ENCODE measurements around the gene LLGL1. TPM values are rescaled to one million over a fixed set of nuclear protein-coding genes. Genes with fewer than 3 reads are reported as not detected.

Gene LLGL1
- polyA plus RNA-seq, 1 donor from 2014 or later: 52.2 TPM

DNA sequence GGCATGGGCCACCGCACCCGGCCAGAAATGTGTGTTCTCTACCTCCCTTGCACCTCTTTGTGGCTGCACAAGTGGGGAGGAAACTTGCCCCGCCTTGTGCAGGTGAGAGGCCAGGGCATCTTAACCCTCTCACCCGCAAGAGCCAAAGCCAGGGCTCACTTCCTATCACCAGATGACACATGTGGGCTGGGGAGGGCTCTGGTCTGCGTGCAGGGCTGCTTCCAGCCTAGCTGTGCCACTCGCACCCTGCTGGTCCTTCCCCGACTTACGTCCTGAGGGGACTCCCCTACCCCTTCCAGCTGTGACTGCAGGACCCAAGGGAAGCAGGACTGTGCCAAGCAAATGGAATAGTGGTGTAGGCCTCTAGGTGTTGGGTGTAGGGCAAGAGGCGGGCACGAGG, 41.9 kb downstream of the LLGL1 start:
- Histone ChIP-seq H3K36me3 (ENCODE audit: insufficient read depth, low read length) (no peaks in the 10 kb centered on the region), H3K9ac (ENCODE audit: low read length) (no peak overlapping the region), H4K20me1 (ENCODE audit: insufficient read depth) (no peaks in the 10 kb centered on the region), H2AFZ (ENCODE audit: low read depth, low read length) (no peak overlapping the region), H3K27ac (ENCODE audit: low read length) (no peak overlapping the region), H3F3A (ENCODE audit: insufficient read depth, low read length, poor library complexity, severe bottlenecking) (no peaks in the 10 kb centered on the region), H3K9me3 (ENCODE audit: low read length) (no peaks in the 10 kb centered on the region), H3K4me2 (ENCODE audit: low read length) (no peak overlapping the region), H3K27me3 (ENCODE audit: insufficient read depth, low read depth, low read length) (no peaks in the 10 kb centered on the region), H3K79me2 (replicated peaks; ENCODE audit: insufficient read depth, low read length) (no peaks in the 10 kb centered on the region), H3K9me2 (ENCODE audit: insufficient read depth, low read length) (no peaks in the 10 kb centered on the region), H3K4me3 (ENCODE audit: low read length) (no peak overlapping the region)
- TF ChIP-seq RAD21 (conservative IDR thresholded peaks at IDR 0.05) (no peak), TAF1 (IDR thresholded peaks at IDR 0.05; ENCODE audit: low read depth) (no peak), MXI1 (conservative IDR thresholded peaks at IDR 0.05; ENCODE audit: poor library complexity, severe bottlenecking) (no peak), SMC3 (conservative IDR thresholded peaks at IDR 0.05; ENCODE audit: poor library complexity) (no peak), EP300 (conservative IDR thresholded peaks at IDR 0.05; ENCODE audit: poor library complexity, severe bottlenecking) (no peak), POLR2AphosphoS5 (IDR thresholded peaks at IDR 0.05) (no peak)
- TF ChIP-seq, protein P1, sequence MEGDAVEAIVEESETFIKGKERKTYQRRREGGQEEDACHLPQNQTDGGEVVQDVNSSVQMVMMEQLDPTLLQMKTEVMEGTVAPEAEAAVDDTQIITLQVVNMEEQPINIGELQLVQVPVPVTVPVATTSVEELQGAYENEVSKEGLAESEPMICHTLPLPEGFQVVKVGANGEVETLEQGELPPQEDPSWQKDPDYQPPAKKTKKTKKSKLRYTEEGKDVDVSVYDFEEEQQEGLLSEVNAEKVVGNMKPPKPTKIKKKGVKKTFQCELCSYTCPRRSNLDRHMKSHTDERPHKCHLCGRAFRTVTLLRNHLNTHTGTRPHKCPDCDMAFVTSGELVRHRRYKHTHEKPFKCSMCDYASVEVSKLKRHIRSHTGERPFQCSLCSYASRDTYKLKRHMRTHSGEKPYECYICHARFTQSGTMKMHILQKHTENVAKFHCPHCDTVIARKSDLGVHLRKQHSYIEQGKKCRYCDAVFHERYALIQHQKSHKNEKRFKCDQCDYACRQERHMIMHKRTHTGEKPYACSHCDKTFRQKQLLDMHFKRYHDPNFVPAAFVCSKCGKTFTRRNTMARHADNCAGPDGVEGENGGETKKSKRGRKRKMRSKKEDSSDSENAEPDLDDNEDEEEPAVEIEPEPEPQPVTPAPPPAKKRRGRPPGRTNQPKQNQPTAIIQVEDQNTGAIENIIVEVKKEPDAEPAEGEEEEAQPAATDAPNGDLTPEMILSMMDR (IDR thresholded peaks at IDR 0.05; ENCODE audit: poor library complexity, severe bottlenecking): no peak
- TF ChIP-seq, protein P2, sequence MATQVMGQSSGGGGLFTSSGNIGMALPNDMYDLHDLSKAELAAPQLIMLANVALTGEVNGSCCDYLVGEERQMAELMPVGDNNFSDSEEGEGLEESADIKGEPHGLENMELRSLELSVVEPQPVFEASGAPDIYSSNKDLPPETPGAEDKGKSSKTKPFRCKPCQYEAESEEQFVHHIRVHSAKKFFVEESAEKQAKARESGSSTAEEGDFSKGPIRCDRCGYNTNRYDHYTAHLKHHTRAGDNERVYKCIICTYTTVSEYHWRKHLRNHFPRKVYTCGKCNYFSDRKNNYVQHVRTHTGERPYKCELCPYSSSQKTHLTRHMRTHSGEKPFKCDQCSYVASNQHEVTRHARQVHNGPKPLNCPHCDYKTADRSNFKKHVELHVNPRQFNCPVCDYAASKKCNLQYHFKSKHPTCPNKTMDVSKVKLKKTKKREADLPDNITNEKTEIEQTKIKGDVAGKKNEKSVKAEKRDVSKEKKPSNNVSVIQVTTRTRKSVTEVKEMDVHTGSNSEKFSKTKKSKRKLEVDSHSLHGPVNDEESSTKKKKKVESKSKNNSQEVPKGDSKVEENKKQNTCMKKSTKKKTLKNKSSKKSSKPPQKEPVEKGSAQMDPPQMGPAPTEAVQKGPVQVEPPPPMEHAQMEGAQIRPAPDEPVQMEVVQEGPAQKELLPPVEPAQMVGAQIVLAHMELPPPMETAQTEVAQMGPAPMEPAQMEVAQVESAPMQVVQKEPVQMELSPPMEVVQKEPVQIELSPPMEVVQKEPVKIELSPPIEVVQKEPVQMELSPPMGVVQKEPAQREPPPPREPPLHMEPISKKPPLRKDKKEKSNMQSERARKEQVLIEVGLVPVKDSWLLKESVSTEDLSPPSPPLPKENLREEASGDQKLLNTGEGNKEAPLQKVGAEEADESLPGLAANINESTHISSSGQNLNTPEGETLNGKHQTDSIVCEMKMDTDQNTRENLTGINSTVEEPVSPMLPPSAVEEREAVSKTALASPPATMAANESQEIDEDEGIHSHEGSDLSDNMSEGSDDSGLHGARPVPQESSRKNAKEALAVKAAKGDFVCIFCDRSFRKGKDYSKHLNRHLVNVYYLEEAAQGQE (IDR thresholded peaks at IDR 0.05; ENCODE audit: borderline replicate concordance): no peak

DNA sequence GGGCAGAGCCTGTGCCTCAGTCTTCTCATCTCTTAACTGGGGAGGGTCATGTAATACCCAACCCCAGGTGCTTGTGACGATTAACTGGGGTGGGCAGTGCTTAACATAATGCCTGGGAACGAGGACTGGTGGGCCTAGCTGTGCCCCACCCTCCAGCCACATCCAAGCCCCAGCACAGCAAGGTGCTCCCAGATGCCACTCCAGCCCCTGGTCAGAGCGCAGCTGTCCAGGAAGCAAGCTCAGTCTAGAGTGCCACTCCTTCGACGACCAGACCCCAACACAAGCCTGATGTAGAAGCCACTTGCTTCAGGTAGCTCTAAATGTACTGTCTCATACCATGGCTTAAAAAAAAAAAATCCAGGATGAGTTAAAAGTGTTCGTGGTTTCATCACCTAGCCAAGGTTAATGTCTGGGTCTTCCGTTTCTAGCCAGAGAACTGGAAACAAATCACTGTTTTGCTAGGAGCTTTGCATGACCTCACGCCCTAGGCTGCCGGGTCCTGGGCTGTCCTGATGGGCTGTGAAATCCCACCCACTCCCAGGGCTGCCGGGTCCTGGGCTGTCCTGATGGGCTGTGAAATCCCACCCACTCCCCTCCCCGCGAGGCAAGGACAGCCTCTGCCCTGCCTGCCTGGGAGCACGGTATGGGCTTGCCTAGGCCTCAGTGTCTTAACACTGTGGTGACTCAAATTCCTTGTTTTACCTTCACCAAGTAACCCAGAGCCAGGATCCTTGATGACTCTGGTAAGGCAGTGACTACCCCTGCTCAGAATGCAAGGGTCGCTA, 42.7 kb downstream of the LLGL1 start:
- TF ChIP-seq EZH2 (IDR thresholded peaks at IDR 0.05; ENCODE audit: borderline replicate concordance, insufficient read depth, low read length, poor library complexity, severe bottlenecking): no peak
- no peak for TF ChIP-seq RAD21 (conservative IDR thresholded peaks at IDR 0.05)
- TF ChIP-seq, protein P2 (IDR thresholded peaks at IDR 0.05; ENCODE audit: borderline replicate concordance): no peak
- TF ChIP-seq, protein P1 (IDR thresholded peaks at IDR 0.05; ENCODE audit: poor library complexity, severe bottlenecking): no peak
- no peak for TF ChIP-seq POLR2AphosphoS5 (IDR thresholded peaks at IDR 0.05)
- TF ChIP-seq SMC3 (conservative IDR thresholded peaks at IDR 0.05; ENCODE audit: poor library complexity): no peak
- TF ChIP-seq EP300 (conservative IDR thresholded peaks at IDR 0.05; ENCODE audit: poor library complexity, severe bottlenecking): no peak
- TF ChIP-seq MXI1 (conservative IDR thresholded peaks at IDR 0.05; ENCODE audit: poor library complexity, severe bottlenecking): no peak
- TF ChIP-seq TAF1 (IDR thresholded peaks at IDR 0.05; ENCODE audit: low read depth): no peak
- Histone ChIP-seq H3K9me2 (ENCODE audit: insufficient read depth, low read length) (no peaks in the 10 kb centered on the region), H3K9me3 (ENCODE audit: low read length) (no peaks in the 10 kb centered on the region), H3K4me3 (ENCODE audit: low read length) (no peak overlapping the region), H3F3A (ENCODE audit: insufficient read depth, low read length, poor library complexity, severe bottlenecking) (no peaks in the 10 kb centered on the region), H3K9ac (ENCODE audit: low read length) (no peak overlapping the region), H3K27me3 (ENCODE audit: insufficient read depth, low read depth, low read length) (no peaks in the 10 kb centered on the region), H3K36me3 (ENCODE audit: insufficient read depth, low read length) (peaks cover 2% of the 10 kb centered on the region), H3K4me2 (ENCODE audit: low read length) (no peak overlapping the region), H2AFZ (ENCODE audit: low read depth, low read length) (no peak overlapping the region), H3K79me2 (replicated peaks; ENCODE audit: insufficient read depth, low read length) (no peaks in the 10 kb centered on the region), H3K27ac (ENCODE audit: low read length) (no peak overlapping the region), H4K20me1 (ENCODE audit: insufficient read depth) (no peaks in the 10 kb centered on the region)

Data from neural cell (in vitro differentiated cells).